ACHN (cell line): ENCODE measurements around the gene SHLD1.
"Not testable (repeated sequence)": the region's sequence is repeated elsewhere in the genome, so short reads cannot be mapped to it uniquely, and the experiment has no call there.

Source experiments
- DNase-seq: peaks from one replicate; pipeline ENCODE4 v3.0.0-alpha.2; 2015
- in situ Hi-C: cut with HindIII; loops from 2 replicates; pipeline ENCODE4 v1.10.0; 2017; ENCODE audit warnings: low sequenced_read_pairs, low pct_ligation_motif_present, low pct_unique_long_range_greater_than_20kb

SHLD1 gene

GRCh38 chr20:5803754-5804303 lies 53.6 kb downstream of the SHLD1 start:
- DNase-seq, in situ Hi-C loops: not testable (repeated sequence)

GRCh38 chr20:5806457-5807263 lies 56.5 kb downstream of the SHLD1 start:
- in situ Hi-C loops: no loop called here
- peak; percentile 11 for DNase-seq

- in situ Hi-C loops: no loop called here
- peak; percentile 19 for DNase-seq
These were observed 57.2 kb downstream of the SHLD1 start for GRCh38 chr20:5807431-5807830.

GRCh38 chr20:5808901-5809300 lies 58.7 kb downstream of the SHLD1 start:
- in situ Hi-C loops: no loop called here
- DNase-seq: no peak

GRCh38 chr20:5809495-5809894 lies 59.3 kb downstream of the SHLD1 start:
- no peak for DNase-seq
- in situ Hi-C loops: no loop called here

GRCh38 chr20:5810800-5811422 lies 60.7 kb downstream of the SHLD1 start:
- in situ Hi-C loops: no loop called here
- DNase-seq: no peak

- no peak for DNase-seq
- in situ Hi-C loops: no loop called here
These were observed 61.5 kb downstream of the SHLD1 start for GRCh38 chr20:5811746-5812145.

GRCh38 chr20:5818346-5818681 lies 68.1 kb downstream of the SHLD1 start:
- in situ Hi-C loops: no loop called here
- DNase-seq: no peak

GRCh38 chr20:5820738-5821137 lies 70.5 kb downstream of the SHLD1 start:
- no peak for DNase-seq
- in situ Hi-C loops: no loop called here

GRCh38 chr20:5821627-5822215 lies 71.5 kb downstream of the SHLD1 start:
- in situ Hi-C loops: no loop called here

GRCh38 chr20:5822569-5822968 lies 72.4 kb downstream of the SHLD1 start:
- in situ Hi-C loops: no loop called here
- no peak for DNase-seq

More at GRCh38 chr20:5821627-5822215, 71.5 kb downstream of the SHLD1 start:
- DNase-seq: no peak

GRCh38 chr20:5825130-5825719 lies 75.0 kb downstream of the SHLD1 start:
- DNase-seq: no peak
- in situ Hi-C loops: no loop called here

GRCh38 chr20:5827098-5827853 lies 77.1 kb downstream of the SHLD1 start:
- in situ Hi-C loops: no loop called here
- no peak for DNase-seq

- in situ Hi-C loops: no loop called here
- no peak for DNase-seq
These were observed 77.7 kb downstream of the SHLD1 start for GRCh38 chr20:5827861-5828260.

GRCh38 chr20:5829241-5829809 lies 79.1 kb downstream of the SHLD1 start:
- in situ Hi-C loops: no loop called here
- no peak for DNase-seq

- in situ Hi-C loops: no loop called here
- DNase-seq: no peak
These were observed 81.5 kb downstream of the SHLD1 start for GRCh38 chr20:5831539-5832237.

GRCh38 chr20:5833309-5833941 lies 83.2 kb downstream of the SHLD1 start:
- in situ Hi-C loops: no loop called here
- DNase-seq: no peak
